Thyroid gland (tissue), 4 donors: Measurements from ENCODE around the gene NELFA. TPM values are rescaled to one million over a fixed set of nuclear protein-coding genes. Genes with fewer than 3 reads are reported as not detected.

Experiments used
- DNase-seq, 2 donors: peaks; one replicate each; pipeline ENCODE4 v3.0.0-alpha.2; 2019
- H3K27ac ChIP-seq, 3 donors: fragments of 200-600 bp; sonication (generic); 1 replicate in 2 of 3; 2 replicates in 1 of 3; pipeline ENCODE4 v1.5.1; 2016 to 2019; ENCODE audit warnings: mild to moderate bottlenecking in 1 of 3, moderate library complexity in 1 of 3
- H3K27me3 ChIP-seq: fragments of 200-600 bp; sonication (generic); one replicate; pipeline ENCODE4 v1.5.1; 2019
- H3K36me3 ChIP-seq, 2 donors: fragments of 200-600 bp; sonication (generic); one replicate each; pipeline ENCODE4 v1.5.1; 2016 to 2019
- H3K4me1 ChIP-seq, 2 donors: fragments of 200-600 bp; sonication (generic); one replicate each; pipeline ENCODE4 v1.5.1; 2017 to 2019
- H3K4me3 ChIP-seq, 3 donors: fragments of 200-600 bp; sonication (generic); replicated peaks in 1 of 3; 1 replicate in 2 of 3; 2 replicates in 1 of 3; pipeline ENCODE4 v1.5.1; 2016; ENCODE audit warnings: mild to moderate bottlenecking in 1 of 3
- H3K9me3 ChIP-seq: fragments of 200-600 bp; sonication (generic); one replicate; pipeline ENCODE4 v1.5.1; 2017
- POLR2A ChIP-seq, 2 donors: fragments of 450-650 bp; IDR thresholded peaks; one replicate each; pipeline ENCODE4 v1.6.1; 2017; ENCODE audit warnings: antibody characterized with exemption in 2 of 2, mild to moderate bottlenecking in 2 of 2, moderate library complexity in 1 of 2
- WGBS, 2 donors: methylation state at CpG; one replicate each; pipeline ENCODE4 v1.1.5; 2017; 5-methylcytosine and 5-hydroxymethylcytosine counted together
- intact Hi-C: fragments of 100-400 bp; cut with DNase I; formaldehyde crosslinking; loops from one replicate; pipeline ENCODE4 v1.15.1; 2023
- total RNA-seq, 4 donors: library from RNA; depleted of rRNA; stranded (reverse); fragments of >200 nt; gene quantifications; one replicate each; pipeline ENCODE4 v1.2.3, GENCODE V29; 2016
- TF ChIP-seq, protein P1 (sequence below), 6 experiments: fragments of 200-600 bp in 3 of 6; fragments of 450-650 bp in 3 of 6; sonication (generic) in 3 of 6; IDR thresholded peaks; one replicate each; pipeline ENCODE4 v1.5.1; 2016 to 2019; ENCODE audit warnings: antibody characterized with exemption in 6 of 6, mild to moderate bottlenecking in 2 of 6, inconsistent platforms in 1 of 6, moderate library complexity in 1 of 6

Gene NELFA
- total RNA-seq, 4 donors from 2014 or later, result 23.2 to 39.3 (median 28.7) TPM

DNA sequence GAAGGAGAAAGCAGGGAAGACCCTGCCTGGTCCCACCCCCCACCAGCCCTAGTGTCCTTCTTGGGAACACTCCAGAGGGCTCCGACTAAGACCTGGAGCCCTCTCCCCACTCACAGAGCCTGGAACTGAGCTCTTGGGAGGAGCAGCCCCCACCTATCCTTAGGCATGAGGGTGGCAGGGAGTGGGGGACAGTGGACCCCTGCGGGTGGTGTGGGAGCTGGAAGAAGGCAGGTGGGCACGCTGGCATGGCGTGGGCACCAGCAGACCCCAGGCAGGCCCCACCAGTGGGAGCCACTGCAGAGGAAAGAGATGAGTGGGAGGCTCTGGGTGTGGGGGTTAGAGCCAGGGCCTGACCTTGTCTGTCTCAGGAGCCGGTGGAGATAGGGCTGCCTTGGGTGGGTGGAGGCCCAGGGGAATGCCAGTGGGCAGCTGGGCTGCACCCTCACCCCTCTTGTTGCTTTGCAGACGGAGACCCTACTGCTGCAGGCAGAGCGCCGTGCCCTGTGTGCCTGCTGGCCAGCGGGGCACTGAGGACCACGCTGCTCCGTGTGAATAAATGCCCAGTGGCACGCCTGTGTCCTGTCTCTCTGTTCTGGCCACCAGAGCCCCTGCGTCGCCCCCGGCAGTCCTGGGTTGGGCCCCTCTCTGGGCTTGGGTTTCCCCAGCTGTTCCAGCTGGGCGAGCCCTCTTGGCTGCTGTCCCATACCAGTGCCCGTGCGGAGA lies 34.8 kb upstream of the NELFA start:
- peaks cover 15 to 21% of the 10 kb centered on the region in 2 donors for H3K4me1 ChIP-seq
- no peaks in the 10 kb centered on the region for H3K9me3 ChIP-seq
- WGBS, 2 donors, result 87 to 89% methylated on average over 8 of the region's 18 CpGs
- no peak overlapping the region for H3K4me3 ChIP-seq
- DNase-seq, result no peak
- intact Hi-C loops, result no loop called here
- TF ChIP-seq, protein P1, sequence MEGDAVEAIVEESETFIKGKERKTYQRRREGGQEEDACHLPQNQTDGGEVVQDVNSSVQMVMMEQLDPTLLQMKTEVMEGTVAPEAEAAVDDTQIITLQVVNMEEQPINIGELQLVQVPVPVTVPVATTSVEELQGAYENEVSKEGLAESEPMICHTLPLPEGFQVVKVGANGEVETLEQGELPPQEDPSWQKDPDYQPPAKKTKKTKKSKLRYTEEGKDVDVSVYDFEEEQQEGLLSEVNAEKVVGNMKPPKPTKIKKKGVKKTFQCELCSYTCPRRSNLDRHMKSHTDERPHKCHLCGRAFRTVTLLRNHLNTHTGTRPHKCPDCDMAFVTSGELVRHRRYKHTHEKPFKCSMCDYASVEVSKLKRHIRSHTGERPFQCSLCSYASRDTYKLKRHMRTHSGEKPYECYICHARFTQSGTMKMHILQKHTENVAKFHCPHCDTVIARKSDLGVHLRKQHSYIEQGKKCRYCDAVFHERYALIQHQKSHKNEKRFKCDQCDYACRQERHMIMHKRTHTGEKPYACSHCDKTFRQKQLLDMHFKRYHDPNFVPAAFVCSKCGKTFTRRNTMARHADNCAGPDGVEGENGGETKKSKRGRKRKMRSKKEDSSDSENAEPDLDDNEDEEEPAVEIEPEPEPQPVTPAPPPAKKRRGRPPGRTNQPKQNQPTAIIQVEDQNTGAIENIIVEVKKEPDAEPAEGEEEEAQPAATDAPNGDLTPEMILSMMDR (IDR thresholded peaks at IDR 0.05), result no peak
- TF ChIP-seq POLR2A (IDR thresholded peaks at IDR 0.05), result no peak
- no peak overlapping the region for H3K27ac ChIP-seq
- H3K27me3 ChIP-seq, result peaks cover 8% of the 10 kb centered on the region
- no peaks in the 10 kb centered on the region for H3K36me3 ChIP-seq

DNA sequence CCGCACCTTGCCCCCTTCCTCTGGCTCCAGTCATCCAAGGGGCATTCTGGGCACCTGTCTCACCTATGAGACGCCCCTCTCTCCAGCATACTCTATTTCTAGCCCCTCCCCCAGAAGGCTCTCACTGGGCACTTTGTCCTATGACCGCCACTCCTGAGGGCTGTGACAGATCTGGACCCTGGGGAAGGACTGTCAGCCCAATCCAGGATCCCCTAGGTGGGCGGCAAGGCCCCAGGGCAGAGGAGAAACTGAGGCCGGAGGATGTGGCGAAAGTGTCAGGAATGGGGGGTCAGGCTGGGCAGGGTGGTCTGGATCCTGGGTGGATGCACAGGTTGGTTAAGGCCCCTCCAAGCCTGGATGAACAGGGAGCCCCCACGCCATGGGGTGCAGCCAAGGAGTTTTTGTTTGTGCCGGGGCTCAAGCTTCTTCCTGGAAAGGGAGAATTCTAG lies 34.2 kb upstream of the NELFA start:
- WGBS, 2 donors, result 82 to 89% methylated on average over 7 to 8 of the region's 8 CpGs
- no peak for DNase-seq

DNA sequence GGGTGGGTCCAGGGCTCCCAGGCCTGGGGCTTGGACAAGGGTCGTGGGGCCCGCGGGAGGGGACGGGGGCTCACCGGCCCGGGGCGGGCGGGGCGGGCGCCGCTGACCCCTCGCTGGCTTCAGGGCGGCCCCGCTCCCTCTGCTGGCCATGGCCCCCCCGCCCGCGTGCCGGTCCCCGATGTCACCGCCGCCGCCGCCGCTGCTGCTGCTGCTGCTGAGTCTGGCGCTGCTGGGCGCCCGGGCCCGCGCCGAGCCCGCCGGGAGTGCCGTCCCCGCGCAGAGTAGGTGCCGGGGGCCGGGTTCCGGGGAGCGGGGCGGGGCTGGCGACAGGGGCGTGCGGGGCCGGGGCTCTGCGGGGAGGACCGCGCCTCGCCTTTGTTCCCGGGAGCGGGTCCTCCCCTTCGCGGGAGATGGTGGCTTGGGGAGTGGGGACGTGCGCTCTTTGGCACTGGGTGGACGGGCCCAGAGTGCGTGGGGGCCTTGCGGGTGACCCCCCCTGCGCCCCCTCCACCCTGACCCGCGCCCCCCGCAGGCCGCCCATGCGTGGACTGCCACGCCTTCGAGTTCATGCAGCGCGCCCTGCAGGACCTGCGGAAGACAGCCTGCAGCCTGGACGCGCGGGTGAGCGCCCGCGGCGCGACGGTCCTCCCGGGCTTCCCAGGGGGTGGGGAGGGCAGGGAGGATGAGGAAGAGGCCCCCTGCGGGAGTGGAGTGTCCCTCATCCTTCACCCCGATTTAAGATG lies 33.6 kb upstream of the NELFA start:
- H3K27ac ChIP-seq, result no peak overlapping the region
- intact Hi-C loops, result no loop called here
- H3K27me3 ChIP-seq, result peaks cover 4% of the 10 kb centered on the region
- H3K36me3 ChIP-seq, result no peaks in the 10 kb centered on the region
- DNase-seq, result peak in 1 of 2 donors; percentile 25
- WGBS, 2 donors, result 5 to 6% methylated on average over 6 to 24 of the region's 80 CpGs
- peaks cover 15 to 21% of the 10 kb centered on the region in 2 donors for H3K4me1 ChIP-seq
- no peaks in the 10 kb centered on the region for H3K9me3 ChIP-seq
- TF ChIP-seq POLR2A (IDR thresholded peaks at IDR 0.05), result no peak
- TF ChIP-seq, protein P1 (IDR thresholded peaks at IDR 0.05), result no peak
- peak overlapping the region in 2 of 3 donors; percentile 25 to 71 for H3K4me3 ChIP-seq

More for the DNA sequence above, 34.2 kb upstream of the NELFA start:
- intact Hi-C loops, result no loop called here
- Histone ChIP-seq H3K36me3 (no peaks in the 10 kb centered on the region), H3K4me3 (no peak overlapping the region), H3K4me1 (peaks cover 15 to 21% of the 10 kb centered on the region in 2 donors), H3K27me3 (peaks cover 8% of the 10 kb centered on the region), H3K27ac (no peak overlapping the region), H3K9me3 (no peaks in the 10 kb centered on the region)
- no peak for TF ChIP-seq POLR2A (IDR thresholded peaks at IDR 0.05)
- TF ChIP-seq, protein P1 (IDR thresholded peaks at IDR 0.05), result no peak

DNA sequence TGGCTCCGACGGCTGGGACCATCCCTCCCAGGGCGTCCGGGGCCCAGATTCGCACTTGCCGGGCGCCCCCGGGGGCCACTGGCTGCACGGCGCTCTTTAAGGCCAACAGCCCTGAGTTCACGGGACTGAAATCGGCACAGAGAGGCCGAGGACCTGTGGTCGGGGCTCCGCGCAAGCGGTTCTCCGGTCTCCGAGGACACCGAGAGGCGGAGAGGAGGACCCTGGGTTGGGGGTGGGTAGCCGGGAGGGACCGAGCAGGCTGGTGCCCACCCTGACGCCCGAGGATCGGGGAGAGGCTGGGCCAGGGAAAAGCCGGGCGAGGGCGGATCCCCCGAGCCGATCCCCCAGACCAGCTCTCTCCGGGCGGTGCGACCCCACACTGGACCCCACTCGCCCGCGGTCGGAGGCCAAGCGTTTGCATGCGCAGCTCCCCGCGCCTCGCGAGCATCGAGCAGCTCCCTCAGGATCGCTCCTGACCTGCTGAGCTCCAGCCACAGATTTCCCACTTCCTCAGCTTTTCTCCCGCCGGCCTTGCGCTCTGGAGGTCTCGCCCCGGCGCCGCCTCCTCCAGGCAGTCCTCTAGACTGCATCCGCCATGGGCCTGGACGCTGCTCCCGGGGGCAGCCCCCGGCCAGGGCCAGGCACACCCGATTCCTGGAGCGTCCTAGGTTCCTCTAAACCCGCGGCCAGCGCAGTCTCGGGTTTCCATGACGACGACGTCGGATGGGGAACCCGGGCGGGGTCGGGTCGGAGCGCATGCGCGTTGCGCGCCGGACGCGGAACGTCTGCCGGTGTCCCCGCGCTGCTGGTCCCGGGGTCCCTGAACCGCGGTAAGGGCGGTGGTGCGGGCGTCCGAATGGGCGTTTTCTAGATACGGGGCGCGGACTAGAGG lies 32.7 kb upstream of the NELFA start:
- no peaks in the 10 kb centered on the region for H3K36me3 ChIP-seq
- DNase-seq, result peak; percentile 47 to 66
- H3K4me1 ChIP-seq, result peaks cover 15 to 21% of the 10 kb centered on the region in 2 donors
- H3K27ac ChIP-seq, result no peak overlapping the region
- no peaks in the 10 kb centered on the region for H3K27me3 ChIP-seq
- H3K9me3 ChIP-seq, result no peaks in the 10 kb centered on the region
- WGBS, 2 donors, result 1% methylated on average over 31 to 37 of the region's 94 CpGs
- intact Hi-C loops, result no loop called here
- H3K4me3 ChIP-seq, result peak overlapping the region; percentile 20 to 71 (median 25)
- TF ChIP-seq, protein P1 (IDR thresholded peaks at IDR 0.05), result no peak
- peak in 1 of 2 donors; percentile 31 for TF ChIP-seq POLR2A (IDR thresholded peaks at IDR 0.05)
